ENCODE measurements around the gene DEAF1. TPM values are rescaled to one million over a fixed set of nuclear protein-coding genes. Genes with fewer than 3 reads are reported as not detected.

The DEAF1 gene
- total RNA-seq, 1 donor from 2014 or later, result 21.3 TPM

DNA sequence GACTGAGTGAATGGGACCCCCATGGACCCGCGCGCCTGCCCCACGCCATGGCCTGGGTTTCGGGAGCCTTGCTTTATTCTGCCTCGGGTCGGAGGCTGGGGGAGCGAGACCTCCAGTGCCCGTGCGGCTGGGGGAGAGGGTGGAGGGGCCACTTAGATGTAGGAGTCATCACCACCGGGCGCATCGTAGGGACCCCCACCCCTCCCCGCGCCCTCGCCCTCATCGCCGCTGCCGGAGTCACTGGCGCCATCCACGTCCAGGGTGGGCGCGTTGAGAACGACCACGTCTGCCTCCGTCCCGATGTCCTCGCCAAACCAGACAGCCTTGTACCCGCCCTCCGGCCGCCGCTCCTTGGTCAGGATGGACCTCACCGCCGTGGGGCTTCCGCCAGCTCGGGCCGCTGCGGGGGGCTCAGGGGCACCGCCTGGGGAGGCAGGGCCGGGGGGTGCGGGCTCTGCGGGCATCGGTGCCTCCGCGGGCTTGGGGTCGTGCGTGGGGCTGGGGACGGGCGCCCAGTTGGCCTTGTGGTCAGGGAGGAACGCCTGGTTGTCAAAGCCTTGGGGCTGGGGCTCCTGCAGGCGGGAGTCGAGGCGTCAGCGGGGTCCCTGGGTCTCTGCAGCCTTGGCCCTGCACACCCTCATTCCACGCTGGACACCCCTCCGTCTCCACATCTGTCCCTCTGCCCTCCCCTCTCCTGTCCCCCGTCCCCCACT is 77.7 kb downstream of the DEAF1 start:
- no peak for DNase-seq (ENCODE audit: low spot score)
- intact Hi-C loops (cut with DNase I), result loop anchor here (5.0 kb wide), 1 partner anchor 40 kb away; the partner anchor contains the start of gene PHRF1

DNA sequence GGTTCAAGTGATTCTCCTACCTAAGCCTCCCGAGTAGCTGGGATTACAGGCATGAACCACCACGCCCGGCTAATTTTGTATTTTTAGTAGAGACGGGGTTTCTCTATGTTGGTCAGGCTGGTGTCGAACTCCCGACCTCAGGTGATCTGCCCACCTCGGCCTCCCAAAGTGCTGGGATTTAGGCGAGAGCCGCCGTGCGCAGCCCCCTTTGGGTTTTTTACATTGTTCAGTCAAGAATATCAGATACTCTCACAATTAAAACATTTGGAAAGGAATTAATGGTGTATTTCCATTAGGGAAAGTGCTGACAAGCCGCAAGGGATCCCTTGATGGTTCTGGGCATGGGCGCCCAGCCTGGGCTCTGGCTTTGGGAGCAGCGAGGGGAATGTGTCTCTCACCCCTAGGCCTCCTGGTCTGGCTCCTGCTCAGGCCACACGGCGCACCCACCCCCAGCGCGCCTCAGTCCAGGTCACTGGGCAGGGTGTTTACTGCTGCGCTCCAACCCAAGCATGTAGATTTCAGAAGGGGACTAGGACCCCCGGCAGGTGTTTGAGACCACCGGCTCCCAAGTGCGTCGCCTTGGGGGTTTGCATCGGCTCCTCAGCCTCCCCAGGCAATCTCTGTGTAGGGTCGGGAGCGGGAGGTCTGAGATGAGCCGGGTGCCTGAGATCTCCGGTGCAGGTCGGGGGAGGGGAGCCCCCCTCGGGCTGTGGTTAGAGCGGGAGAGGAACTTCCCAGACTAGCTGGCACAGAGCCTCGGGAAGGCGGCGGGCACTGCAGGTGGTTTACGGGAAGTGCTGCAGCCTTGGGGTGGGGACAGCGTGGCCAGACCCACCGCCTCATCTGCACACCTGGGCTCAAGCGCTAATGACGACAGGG is 78.5 kb downstream of the DEAF1 start:
- no peak for DNase-seq (ENCODE audit: low spot score)

DNA sequence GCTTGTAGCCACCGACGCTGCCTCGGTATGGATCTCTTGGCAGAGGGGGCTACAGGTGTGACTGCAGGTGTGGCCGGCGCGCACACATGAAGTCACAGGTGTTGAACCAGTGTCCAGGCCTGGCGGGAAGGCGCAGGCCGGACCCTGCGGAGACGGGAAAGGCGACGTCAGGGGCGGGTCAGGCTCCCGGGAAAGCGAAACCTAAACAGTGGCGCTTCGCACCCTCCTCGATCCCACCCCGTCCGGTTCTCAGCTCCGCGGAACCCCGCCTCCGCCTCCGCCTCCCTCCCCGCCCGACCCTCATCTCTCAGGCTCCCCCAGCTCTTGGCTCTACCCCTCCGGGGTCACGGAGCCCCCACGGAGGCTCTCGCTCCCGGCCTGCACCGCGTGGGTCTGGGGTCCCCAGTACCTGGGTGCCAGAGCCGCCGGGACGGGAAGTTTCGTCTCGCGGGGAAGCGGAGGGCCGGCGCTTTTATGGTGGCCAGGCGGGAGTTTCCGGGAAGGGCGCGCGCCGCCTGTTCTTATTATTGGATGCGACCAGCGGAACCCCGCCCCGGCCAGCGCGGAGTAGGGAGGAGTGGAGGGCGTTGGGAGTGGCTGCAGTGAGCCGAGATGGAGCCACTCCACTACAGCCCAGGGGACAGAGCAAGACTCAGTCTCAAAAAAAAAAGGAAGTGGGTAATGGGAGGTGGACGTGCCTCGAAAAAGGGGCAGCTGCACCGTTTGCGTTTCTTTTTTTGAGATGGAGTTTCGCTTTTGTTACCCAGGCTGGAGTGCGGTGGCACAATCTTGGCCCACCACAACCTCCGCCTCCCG is 79.3 kb downstream of the DEAF1 start, which contains the start of gene IRF7:
Gene IRF7, minus strand, starts transcription at position 447 of the 816 bp plus-strand sequence. CDS start 586 bp downstream, outside the sequence.
- intact Hi-C loops (cut with DNase I), result loop anchor here (5.0 kb wide), 1 partner anchor 38 kb away; the partner anchor contains the start of gene PHRF1
- peak; percentile 98 for DNase-seq (ENCODE audit: low spot score)

More for the DNA sequence above, 78.5 kb downstream of the DEAF1 start:
- intact Hi-C loops (cut with DNase I), result loop anchor here (5.0 kb wide), 1 partner anchor 39 kb away; the partner anchor contains the start of gene PHRF1

DNA sequence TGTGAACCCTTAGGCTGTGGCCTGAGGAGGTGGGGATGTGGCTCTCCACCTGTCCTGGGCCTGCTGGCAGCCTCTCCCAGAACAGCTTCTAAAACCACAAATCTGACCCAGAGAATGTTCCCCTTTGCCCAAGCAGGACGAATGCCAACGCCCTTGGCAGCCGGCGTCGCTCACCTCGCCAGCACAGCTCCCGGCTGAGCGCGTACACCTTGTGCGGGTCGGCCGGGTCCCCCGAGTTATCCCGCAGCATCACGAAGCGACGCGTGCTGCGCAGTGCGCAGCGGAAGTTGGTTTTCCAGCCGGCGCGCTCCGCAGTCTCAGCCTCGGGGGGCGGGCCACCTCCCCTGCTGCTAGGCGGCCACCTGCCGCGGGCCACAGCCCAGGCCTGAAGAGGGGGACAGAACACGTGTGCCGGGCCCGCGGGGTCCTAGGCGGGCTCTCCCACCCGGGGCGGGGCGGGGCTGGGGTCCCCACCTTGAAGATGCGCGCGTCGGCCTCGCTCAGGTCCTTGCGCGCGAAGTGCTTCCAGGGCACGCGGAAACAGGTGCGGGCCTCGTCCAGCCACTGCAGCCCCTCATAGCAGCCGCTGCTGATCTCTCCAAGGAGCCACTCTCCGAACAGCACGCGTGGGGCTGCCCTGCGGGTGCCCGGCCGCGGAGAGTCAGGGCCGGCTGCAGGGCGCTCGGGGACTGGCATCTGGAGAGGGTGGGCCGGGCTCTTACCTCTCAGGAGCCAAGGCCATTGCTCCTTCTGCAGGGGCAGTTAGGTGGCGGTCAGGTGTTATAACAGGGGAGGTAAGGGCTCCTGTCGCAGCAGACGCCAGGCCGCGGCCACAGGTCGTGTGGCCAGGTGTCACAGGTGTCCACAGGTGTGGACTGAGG is 80.2 kb downstream of the DEAF1 start:
- intact Hi-C loops (cut with DNase I), result loop anchor here (5.0 kb wide), 1 partner anchor 38 kb away; the partner anchor contains the start of gene PHRF1
- DNase-seq (ENCODE audit: low spot score), result no peak

DNA sequence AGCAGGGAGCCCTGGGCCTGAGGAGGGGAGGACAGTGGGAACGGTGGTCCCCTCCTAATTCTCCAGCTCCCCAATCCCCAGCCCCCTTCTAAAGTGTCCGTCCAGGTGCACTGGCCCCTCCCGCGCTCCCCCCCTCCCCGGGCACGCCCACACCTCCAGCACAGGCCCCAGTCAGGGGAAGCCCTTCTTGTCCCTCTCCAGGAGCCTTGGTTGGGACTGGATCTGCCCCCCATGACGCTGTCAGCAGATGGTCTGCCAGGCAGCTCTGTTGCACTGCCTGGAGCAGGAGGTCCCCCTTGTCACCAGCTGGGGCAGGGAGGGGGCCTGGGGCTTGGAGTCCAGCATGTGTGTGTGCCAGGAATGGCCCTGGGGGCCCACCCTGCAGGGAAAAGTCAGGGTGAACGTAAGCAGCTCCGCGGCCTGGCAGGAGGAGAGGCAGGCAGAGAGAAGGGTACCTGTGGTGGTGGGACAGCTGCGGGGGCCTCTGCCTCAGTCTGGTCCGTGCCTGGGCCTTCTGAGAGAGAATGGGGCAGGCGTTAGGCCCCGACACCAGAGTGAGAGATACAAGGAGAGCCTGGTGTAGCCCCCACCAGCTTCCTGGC is 80.9 kb downstream of the DEAF1 start:
- intact Hi-C loops (cut with DNase I), result no loop called here
- DNase-seq (ENCODE audit: low spot score), result no peak

DNA sequence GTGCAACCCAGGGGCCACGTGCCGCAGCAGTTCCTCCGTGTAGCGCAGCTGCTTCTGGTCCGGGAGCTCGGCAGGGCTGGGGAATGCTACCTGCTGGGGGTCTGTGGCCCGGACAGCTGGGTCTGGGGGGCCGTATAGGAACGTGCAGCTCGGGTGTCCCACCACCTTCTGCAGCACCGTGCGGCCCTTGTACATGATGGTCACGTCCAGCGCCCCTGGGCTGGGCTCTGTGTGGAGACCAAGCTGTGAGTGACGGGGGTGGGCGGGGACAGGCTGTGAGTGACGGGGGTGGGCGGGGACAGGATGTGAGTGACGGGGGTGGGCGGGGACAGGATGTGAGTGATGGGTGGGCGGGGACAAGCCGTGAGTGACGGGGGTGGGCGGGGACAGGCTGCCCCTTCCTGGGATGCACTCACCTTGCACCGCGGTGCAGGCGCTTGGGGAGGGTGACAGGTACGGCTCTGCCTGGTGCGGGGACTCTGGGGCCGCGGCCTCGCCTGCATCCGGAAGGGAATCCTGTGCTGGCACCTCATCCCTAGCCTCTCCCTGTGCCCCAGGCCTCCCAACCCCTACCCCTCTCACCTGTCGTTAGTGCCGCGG is 81.6 kb downstream of the DEAF1 start:
- intact Hi-C loops (cut with DNase I), result no loop called here
- DNase-seq (ENCODE audit: low spot score), result no peak

DNA sequence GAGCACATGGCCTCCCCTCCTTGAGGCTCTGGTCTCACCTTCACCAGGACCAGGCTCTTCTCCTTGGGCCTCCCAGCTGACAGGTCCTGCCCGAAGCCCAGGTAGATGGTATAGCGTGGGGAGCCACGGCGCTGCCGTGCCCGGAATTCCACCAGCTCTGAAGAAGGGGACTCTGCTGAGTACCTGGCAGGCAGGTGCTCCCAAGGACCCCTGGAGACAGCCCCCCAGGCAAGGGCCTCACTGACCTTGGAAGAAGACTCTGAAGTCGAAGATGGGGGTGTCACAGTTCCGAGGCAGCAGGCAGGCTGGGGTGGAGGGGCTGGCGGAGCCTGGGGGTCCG is 82.1 kb downstream of the DEAF1 start:
- no peak for DNase-seq (ENCODE audit: low spot score)
- intact Hi-C loops (cut with DNase I), result no loop called here

DNA sequence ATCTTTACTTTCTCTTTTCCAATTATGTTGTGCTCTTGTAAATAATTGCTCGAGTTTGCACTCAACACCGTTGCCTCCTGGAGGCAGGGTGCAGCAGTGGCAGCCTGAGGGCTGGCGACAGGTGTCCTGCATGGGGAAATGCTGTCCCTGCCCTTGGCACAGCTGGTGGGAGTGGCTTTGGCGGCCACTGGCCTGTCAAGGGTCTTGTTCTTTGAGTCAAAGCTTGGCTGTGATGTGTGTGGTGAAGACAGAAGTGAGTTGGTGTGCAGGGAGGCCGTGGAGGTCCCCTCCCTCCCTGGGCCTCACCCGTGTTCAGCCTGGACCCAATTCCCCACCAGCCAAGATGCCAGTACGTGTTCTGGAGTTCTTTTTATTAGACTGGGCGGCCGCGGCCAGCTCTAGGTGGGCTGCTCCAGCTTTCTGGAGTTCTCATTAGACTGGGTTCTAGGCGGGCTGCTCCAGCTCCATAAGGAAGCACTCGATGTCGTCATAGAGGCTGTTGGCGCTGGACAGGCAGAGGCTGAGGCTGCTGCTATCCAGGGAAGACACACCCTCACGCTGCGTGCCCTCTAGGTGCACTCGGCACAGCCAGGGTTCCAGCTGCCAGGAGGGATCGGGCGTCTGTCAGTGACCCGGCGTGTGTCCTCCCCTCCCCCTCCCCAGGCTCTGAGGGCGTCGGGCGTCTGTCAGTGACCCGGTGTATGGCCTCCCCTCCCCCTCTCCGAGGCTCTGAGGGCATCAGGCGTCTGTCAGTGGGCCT is 82.6 kb downstream of the DEAF1 start:
- intact Hi-C loops (cut with DNase I), result no loop called here
- DNase-seq (ENCODE audit: low spot score), result no peak

DNA sequence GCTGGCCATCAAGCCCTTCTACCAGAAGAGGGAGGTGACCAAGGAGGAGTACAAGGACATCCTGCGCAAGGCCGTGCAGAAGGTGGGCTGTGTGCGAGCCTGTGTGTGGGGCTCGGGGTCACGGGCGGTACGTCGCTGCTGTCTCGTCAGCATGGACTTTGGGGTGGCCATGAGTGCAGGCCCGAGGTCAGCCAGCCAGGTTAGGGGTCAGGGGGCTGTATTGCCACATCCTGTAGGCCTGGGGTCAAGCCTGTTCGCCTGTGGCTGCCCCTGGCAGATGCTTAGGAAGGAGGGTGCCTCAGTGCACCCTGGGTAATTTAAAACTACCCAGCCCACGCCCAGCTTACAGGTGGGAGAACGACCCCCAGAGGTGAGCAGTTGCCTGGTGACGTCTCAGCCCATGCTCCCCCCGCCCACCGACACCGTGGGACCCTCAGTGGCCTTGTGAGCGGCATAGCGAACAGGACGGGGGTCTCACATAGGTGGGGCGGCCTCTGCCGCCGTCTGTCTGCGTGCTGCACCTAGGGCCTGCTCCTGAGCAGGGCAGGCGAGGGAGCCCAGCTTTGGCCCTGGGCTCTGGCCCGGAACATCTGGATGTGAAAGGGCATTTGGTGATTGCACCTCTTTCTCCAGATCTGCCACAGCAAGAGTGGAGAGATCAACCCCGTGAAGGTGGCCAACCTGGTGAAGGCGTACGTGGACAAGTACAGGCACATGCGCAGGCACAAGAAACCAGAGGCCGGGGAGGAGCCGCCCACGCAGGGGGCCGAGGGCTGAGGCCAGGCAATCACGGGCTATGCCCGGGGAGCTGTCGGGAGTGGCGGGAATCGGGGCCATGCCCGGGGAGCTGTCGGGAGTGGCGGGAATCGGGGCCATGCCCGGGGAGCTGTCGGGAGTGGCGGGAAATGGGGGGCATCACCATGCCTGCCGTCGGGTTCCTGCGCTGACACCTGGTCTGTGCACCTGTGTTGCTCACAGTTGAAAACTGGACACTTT is 83.7 kb downstream of the DEAF1 start:
- intact Hi-C loops (cut with DNase I), result no loop called here
- no peak for DNase-seq (ENCODE audit: low spot score)

DNA sequence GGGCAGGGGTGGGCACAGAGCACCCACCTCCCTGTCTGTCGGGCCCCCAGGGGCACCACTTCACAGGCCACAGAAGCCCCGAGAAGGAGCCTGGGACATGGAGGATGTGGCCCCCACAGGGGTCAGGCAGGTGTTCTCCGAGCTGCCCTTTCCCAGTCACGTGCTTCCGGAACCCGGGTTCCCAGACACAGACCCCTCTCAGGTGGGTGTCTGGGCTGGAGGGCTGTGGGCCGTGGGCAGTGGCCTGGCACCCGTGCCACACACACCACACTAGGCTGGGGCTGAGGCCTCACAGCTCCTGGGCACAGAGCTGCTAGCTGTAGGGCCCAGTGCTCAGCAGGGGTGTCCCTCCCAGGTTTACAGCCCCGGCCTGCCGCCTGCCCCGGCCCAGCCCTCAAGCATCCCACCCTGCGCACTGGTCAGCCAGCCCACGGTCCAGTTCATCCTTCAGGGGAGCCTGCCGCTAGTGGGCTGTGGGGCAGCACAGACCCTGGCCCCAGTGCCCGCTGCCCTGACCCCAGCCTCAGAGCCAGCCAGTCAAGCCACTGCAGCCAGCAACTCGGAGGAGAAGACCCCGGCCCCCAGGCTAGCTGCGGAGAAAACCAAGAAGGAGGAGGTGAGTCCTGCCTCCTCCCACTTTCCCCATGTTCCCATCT is 84.7 kb downstream of the DEAF1 start:
- intact Hi-C loops (cut with DNase I), result no loop called here

DNA sequence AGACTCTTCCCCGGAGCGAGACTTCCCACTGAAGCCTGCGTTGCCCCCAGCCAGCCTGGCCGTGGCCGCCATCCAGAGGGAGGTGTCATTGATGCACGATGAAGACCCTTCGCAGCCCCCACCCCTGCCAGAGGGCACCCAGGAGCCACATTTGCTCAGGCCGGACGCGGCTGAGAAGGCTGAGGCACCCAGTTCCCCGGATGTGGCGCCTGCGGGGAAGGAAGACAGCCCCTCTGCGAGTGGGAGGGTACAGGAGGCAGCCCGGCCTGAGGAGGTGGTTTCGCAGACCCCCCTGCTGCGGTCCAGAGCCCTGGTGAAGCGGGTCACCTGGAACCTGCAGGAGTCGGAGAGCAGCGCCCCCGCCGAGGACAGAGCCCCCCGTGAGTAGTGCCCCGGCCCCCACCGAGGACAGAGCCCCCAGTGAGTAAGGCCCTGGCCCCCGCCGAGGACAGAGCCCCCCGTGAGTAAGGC is 85.6 kb downstream of the DEAF1 start:
- intact Hi-C loops (cut with DNase I), result no loop called here

More for the DNA sequence above, 84.7 kb downstream of the DEAF1 start:
- no peak for DNase-seq (ENCODE audit: low spot score)

DNA sequence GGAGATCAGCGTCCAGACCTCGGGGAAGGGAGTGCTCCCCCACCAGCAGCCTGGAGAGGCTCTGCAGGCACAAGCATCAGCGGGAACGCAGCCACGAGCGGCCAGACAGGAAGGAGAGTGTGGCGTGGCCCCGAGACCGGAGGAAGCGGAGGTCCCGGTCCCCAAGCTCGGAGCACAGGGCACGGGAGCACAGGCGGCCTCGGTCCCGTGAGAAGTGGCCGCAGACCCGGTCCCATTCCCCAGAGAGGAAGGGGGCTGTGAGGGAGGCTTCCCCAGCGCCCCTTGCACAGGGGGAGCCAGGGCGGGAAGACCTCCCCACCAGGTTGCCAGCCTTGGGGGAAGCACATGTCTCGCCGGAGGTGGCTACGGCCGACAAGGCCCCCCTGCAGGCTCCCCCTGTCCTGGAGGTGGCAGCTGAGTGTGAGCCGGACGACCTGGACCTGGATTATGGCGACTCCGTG is 86.2 kb downstream of the DEAF1 start:
- intact Hi-C loops (cut with DNase I), result no loop called here
- no peak for DNase-seq (ENCODE audit: low spot score)

More for the DNA sequence above, 85.6 kb downstream of the DEAF1 start:
- no peak for DNase-seq (ENCODE audit: low spot score)

DNA sequence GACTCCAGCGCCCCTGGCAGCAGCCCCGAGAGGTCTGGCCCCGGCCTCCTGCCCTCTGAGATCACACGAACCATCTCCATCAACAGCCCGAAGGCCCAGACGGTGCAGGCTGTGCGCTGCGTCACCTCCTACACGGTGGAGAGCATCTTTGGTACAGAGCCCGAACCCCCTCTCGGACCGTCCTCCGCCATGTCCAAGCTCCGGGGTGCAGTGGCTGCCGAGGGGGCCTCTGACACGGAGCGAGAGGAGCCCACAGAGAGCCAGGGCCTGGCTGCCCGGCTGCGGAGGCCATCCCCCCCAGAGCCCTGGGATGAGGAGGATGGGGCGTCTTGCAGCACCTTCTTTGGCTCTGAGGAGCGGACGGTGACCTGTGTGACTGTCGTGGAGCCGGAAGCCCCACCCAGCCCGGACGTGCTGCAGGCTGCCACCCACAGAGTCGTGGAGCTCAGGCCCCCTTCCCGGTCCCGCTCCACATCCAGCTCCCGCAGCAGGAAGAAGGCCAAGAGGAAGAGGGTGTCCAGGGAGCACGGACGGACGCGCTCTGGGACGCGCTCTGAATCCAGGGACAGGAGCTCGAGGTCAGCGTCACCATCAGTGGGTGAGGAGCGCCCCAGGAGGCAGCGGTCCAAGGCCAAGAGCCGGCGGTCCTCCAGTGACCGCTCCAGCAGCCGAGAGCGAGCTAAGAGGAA is 86.9 kb downstream of the DEAF1 start:
- intact Hi-C loops (cut with DNase I), result no loop called here
- DNase-seq (ENCODE audit: low spot score), result no peak

DNA sequence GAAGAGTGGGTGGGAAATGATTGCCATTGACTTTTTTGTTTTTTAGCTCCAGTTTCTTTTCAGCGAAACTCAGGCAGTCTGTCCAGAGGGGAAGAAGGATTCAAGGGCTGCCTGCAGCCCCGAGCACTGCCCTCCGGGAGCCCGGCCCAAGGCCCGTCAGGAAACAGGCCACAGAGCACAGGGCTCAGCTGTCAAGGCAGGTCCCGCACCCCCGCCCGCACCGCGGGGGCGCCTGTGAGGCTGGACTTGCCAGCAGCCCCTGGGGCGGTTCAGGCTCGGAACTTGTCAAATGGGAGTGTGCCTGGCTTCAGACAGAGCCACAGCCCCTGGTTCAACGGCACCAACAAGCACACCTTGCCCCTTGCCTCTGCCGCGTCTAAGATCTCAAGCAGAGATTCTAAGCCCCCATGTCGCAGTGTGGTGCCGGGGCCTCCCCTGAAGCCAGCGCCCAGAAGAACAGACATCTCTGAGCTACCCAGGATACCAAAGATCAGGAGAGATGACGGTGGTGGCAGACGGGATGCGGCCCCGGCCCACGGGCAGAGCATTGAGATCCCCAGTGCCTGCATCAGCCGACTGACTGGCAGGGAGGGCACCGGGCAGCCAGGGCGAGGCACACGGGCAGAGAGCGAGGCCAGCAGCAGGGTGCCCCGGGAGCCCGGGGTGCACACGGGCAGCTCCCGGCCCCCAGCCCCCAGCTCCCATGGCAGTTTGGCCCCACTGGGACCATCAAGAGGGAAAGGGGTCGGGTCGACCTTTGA is 87.8 kb downstream of the DEAF1 start:
- no peak for DNase-seq (ENCODE audit: low spot score)
- intact Hi-C loops (cut with DNase I), result no loop called here
